Gastrocnemius medialis (tissue), 4 donors: Measurements from ENCODE around the gene PDZRN3. TPM values are rescaled to one million over a fixed set of nuclear protein-coding genes. Genes with fewer than 3 reads are reported as not detected.
"Not testable (repeated sequence)": the region's sequence is repeated elsewhere in the genome, so short reads cannot be mapped to it uniquely, and the experiment has no call there.

Experiments
- ATAC-seq, 2 donors: fragments of 150-250 bp; one replicate each; pipeline ENCODE4 v1.9.1; 2016
- DNase-seq, 2 donors: peaks; one replicate each; pipeline ENCODE4 v3.0.0-alpha.2; 2019
- H3K27ac ChIP-seq, 4 donors: fragments of 200-600 bp; sonication (generic); 1 replicate in 1 of 4; 2 replicates in 3 of 4; pipeline ENCODE4 v1.5.1; 2016 to 2018; ENCODE audit warnings: mild to moderate bottlenecking in 2 of 4, moderate library complexity in 1 of 4
- H3K27me3 ChIP-seq, 3 donors: fragments of 200-600 bp; sonication (generic) in 2 of 3; 1 replicate in 1 of 3; 2 replicates in 2 of 3; pipeline versions ENCODE4 v1.5.1 to v1.6.0; 2016 to 2019; ENCODE audit warnings: mild to moderate bottlenecking in 1 of 3, moderate library complexity in 1 of 3
- H3K36me3 ChIP-seq, 2 donors: fragments of 200-600 bp; sonication (generic) in 1 of 2; one replicate each; pipeline ENCODE4 v1.5.1; 2017 to 2018
- H3K4me1 ChIP-seq, 2 donors: fragments of 200-600 bp; sonication (generic) in 1 of 2; one replicate each; pipeline ENCODE4 v1.5.1; 2016 to 2017; ENCODE audit warnings: mild to moderate bottlenecking in 2 of 2
- H3K4me3 ChIP-seq, 4 donors: fragments of 200-600 bp; sonication (generic) in 3 of 4; 1 replicate in 1 of 4; 2 replicates in 3 of 4; pipeline ENCODE4 v1.5.1; 2016 to 2019; ENCODE audit warnings: mild to moderate bottlenecking in 2 of 4
- H3K9me3 ChIP-seq, 3 donors: fragments of 200-600 bp; sonication (generic) in 2 of 3; 1 replicate in 1 of 3; 2 replicates in 2 of 3; pipeline ENCODE4 v1.5.1; 2016 to 2019
- CTCF ChIP-seq, 5 experiments: fragments of 450-650 bp in 3 of 5; fragments of 200-600 bp in 2 of 5; sonication (generic) in 2 of 5; IDR thresholded peaks in 4 of 5; conservative IDR thresholded peaks in 1 of 5; 1 replicate in 4 of 5; 2 replicates in 1 of 5; pipeline ENCODE4 v1.5.1; 2016 to 2019; ENCODE audit warnings: antibody characterized with exemption in 5 of 5, mild to moderate bottlenecking in 3 of 5, moderate library complexity in 3 of 5
- POLR2A ChIP-seq, 2 donors: fragments of 450-650 bp; IDR thresholded peaks; one replicate each; pipeline ENCODE4 v1.6.1; 2017; ENCODE audit warnings: antibody characterized with exemption in 2 of 2, mild to moderate bottlenecking in 2 of 2, moderate library complexity in 2 of 2
- in situ Hi-C, 4 donors: fragments of 200-750 bp; cut with MboI; loops; one replicate each; pipeline versions ENCODE4 v1.15.0 to v1.8.0; 2017; ENCODE audit warnings: low sequenced_read_pairs in 4 of 4
- intact Hi-C: fragments of 100-400 bp; cut with DNase I; formaldehyde crosslinking; loops from one replicate; pipeline ENCODE4 v1.15.1; 2023; ENCODE audit warnings: low total_unique reads
- total RNA-seq, 4 donors: library from RNA; depleted of rRNA; stranded (reverse); fragments of >200 nt; gene quantifications; one replicate each; pipeline versions ENCODE4 v1.1.0 to v1.2.3, GENCODE V29; 2016

The PDZRN3 gene
- total RNA-seq, 4 donors from 2014 or later: 9.1 to 30.3 (median 24.7) TPM

GRCh38 chr3:73467211-73467610 is 157.5 kb downstream of the PDZRN3 start:
- Histone ChIP-seq H3K4me3 (no peak overlapping the region), H3K4me1 (peaks cover 3 to 7% of the 10 kb centered on the region in 2 donors), H3K36me3 (no peaks in the 10 kb centered on the region), H3K27ac (no peak overlapping the region), H3K27me3 (no peaks in the 10 kb centered on the region), H3K9me3 (no peaks in the 10 kb centered on the region)
- ATAC-seq: no peak
- in situ Hi-C loops: no loop called here
- TF ChIP-seq CTCF (IDR thresholded peaks at IDR 0.05 in 4 of 5, conservative IDR thresholded peaks at IDR 0.05 in 1 of 5) (no peak), POLR2A (IDR thresholded peaks at IDR 0.05) (no peak)
- intact Hi-C loops: no loop called here
- DNase-seq: no peak

GRCh38 chr3:73465926-73466325 is 158.8 kb downstream of the PDZRN3 start:
- Histone ChIP-seq H3K27me3 (no peaks in the 10 kb centered on the region), H3K9me3 (no peaks in the 10 kb centered on the region), H3K4me3 (no peak overlapping the region), H3K4me1 (no peaks in the 10 kb centered on the region), H3K36me3 (no peaks in the 10 kb centered on the region), H3K27ac (no peak overlapping the region)
- intact Hi-C loops (no loop called here), in situ Hi-C loops (no loop called here)
- DNase-seq (no peak), ATAC-seq (no peak)
- no peak for TF ChIP-seq CTCF (IDR thresholded peaks at IDR 0.05 in 4 of 5, conservative IDR thresholded peaks at IDR 0.05 in 1 of 5)
- TF ChIP-seq POLR2A (IDR thresholded peaks at IDR 0.05): no peak

- intact Hi-C loops, H3K36me3 ChIP-seq, H3K27me3 ChIP-seq, H3K4me1 ChIP-seq, H3K27ac ChIP-seq, H3K9me3 ChIP-seq, ATAC-seq, H3K4me3 ChIP-seq, DNase-seq, in situ Hi-C loops: not testable (repeated sequence)
Measured at GRCh38 chr3:73464126-73464525, 160.6 kb downstream of the PDZRN3 start.

- Histone ChIP-seq H3K9me3 (no peaks in the 10 kb centered on the region), H3K36me3 (no peaks in the 10 kb centered on the region), H3K27ac (no peak overlapping the region), H3K4me1 (no peaks in the 10 kb centered on the region), H3K4me3 (no peak overlapping the region), H3K27me3 (no peaks in the 10 kb centered on the region)
- ATAC-seq (no peak), DNase-seq (no peak)
- in situ Hi-C loops (no loop called here), intact Hi-C loops (no loop called here)
- no peak for TF ChIP-seq POLR2A (IDR thresholded peaks at IDR 0.05)
- no peak for TF ChIP-seq CTCF (IDR thresholded peaks at IDR 0.05 in 4 of 5, conservative IDR thresholded peaks at IDR 0.05 in 1 of 5)
Measured at GRCh38 chr3:73461547-73461946, 163.2 kb downstream of the PDZRN3 start.

GRCh38 chr3:73459711-73460110 is 165.0 kb downstream of the PDZRN3 start:
- Histone ChIP-seq H3K4me1 (no peaks in the 10 kb centered on the region), H3K27ac (no peak overlapping the region), H3K27me3 (no peaks in the 10 kb centered on the region), H3K36me3 (no peaks in the 10 kb centered on the region), H3K4me3 (no peak overlapping the region), H3K9me3 (no peaks in the 10 kb centered on the region)
- in situ Hi-C loops (loop anchor here in 1 of 4 donors (10.0 kb wide), 1 partner anchor 45 kb away; no protein-coding TSS in a partner anchor), intact Hi-C loops (no loop called here)
- TF ChIP-seq CTCF (IDR thresholded peaks at IDR 0.05 in 4 of 5, conservative IDR thresholded peaks at IDR 0.05 in 1 of 5): no peak
- TF ChIP-seq POLR2A (IDR thresholded peaks at IDR 0.05): no peak
- no peak for ATAC-seq
- DNase-seq: no peak
